LNCaP clone FGC (cell line): ENCODE measurements around the gene ZNF438.

Experiments
- DNase-seq: peaks from one replicate; pipeline ENCODE4 v3.0.0-alpha.2; 2011; ENCODE audit warnings: low read depth
- H3K4me3 ChIP-seq: 2 replicates; pipeline ENCODE4 v1.5.1; 2011; ENCODE audit warnings: mild to moderate bottlenecking, low read depth, low read length, control low read depth
- CTCF ChIP-seq: IDR thresholded peaks from 2 replicates; pipeline ENCODE4 v1.5.1; 2012; ENCODE audit warnings: mild to moderate bottlenecking; ENCODE audit not compliant: control insufficient read depth, insufficient read depth; ENCODE audit errors: extremely low read depth

Gene ZNF438

GRCh38 chr10:30887839-30888238, 143.8 kb downstream of the ZNF438 start:
- H3K4me3 ChIP-seq, result no peak overlapping the region
- TF ChIP-seq CTCF, result no peak
- DNase-seq, result no peak

GRCh38 chr10:30885423-30885822, 146.2 kb downstream of the ZNF438 start:
- no peak for DNase-seq
- no peak overlapping the region for H3K4me3 ChIP-seq
- no peak for TF ChIP-seq CTCF

DNA sequence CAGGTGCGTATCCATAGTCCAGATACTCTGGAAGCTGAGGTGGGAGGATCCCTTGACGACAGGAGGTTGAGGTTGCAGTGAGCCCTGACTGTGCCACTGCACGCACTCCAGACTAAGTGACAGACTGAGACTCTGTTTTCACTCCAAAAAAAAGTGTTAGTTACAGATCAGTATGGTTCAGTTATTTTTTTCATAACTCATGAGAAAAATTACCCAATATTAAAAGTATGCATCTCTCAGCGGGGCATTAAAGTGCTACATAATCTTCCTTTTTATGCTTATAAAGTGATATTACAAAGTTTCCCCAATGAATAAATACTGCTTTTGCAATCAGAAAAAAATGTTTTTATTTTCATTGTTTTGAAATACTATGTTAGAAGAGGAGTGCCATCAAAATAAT, 147.9 kb downstream of the ZNF438 start:
- TF ChIP-seq CTCF, result no peak
- no peak overlapping the region for H3K4me3 ChIP-seq
- DNase-seq, result no peak

DNA sequence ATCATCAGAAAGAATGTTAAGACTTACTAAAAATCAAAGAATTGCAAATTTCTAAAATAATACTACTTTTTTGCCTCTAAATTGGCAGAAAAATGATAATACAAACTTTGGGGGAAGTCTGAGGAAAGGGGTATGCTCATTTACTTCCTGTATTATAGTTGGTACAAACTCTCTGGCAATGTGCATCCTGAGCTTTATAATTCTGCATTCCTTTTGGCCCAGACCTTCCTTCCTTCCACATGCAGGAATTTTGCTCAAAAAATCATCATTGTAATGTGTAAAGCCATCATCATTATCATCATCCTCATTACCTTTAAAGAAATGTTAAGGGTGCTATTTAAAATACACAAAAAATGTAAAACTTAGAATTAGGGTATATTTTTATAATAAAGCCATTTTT, 148.5 kb downstream of the ZNF438 start:
- DNase-seq, result no peak
- no peak overlapping the region for H3K4me3 ChIP-seq
- no peak for TF ChIP-seq CTCF

DNA sequence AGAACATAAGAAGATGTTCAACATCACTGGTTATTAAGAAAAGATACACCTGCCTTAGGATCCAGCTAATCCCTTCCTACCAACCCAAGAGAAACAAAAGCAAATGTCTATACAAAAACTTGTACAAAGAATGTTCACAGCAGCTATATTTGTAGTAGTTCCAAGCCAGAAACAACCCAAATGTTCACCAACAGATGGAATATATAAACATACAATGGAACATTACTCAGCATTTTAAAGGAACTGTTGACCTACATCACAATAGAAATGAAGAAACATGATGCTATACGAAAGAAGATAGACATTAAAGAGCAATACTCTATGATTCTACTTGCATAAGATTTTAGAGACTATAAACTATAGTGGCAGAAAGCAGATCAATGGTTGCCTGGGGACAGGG, 149.4 kb downstream of the ZNF438 start:
- no peak for TF ChIP-seq CTCF
- no peak for DNase-seq
- no peak overlapping the region for H3K4me3 ChIP-seq

DNA sequence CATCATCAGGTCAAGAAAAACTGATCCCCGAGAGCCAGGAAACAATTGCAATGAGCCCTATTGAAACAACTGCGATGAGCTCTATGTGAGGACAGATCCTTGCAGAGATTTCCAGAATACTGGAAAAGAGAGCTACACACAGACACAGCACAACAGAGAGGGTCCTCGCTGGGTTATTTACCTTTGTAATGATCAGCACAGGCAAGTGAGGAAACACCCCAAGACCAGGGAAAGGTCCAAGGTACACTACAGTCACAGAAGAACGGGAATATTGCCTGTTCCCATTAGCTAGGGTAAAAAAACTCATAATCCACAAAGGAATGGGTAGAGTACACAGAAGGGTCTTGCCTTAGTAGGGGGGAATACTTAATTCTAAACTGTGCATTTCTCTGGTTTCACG, 152.7 kb downstream of the ZNF438 start:
- TF ChIP-seq CTCF, result no peak

DNA sequence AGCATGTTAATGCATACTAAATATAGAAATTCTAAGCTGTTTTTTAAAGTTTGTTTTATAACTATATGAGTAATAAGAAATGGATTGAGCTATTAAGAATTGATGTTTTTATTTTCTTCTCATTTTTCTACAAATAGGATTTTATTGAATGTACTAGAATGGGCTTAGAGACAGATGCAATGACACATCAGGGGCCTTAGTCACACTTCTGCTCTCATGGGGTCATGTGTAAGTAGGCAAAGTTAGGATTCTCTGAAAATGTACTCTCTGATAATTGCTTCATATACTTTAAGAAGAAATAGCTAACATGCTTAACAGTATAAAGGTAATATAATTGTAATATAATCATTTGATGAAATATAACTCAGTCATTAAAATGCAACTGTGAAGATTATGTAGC, 154.6 kb downstream of the ZNF438 start:
- TF ChIP-seq CTCF, result no peak
- no peak overlapping the region for H3K4me3 ChIP-seq
- DNase-seq, result no peak

More for the DNA sequence above, 152.7 kb downstream of the ZNF438 start:
- H3K4me3 ChIP-seq, result no peak overlapping the region
- no peak for DNase-seq
